ENCODE data around the gene TPSD1.

GRCh38 chr16:1261131-1261892, 5.4 kb downstream of the TPSD1 start:
- TF ChIP-seq, protein P1, sequence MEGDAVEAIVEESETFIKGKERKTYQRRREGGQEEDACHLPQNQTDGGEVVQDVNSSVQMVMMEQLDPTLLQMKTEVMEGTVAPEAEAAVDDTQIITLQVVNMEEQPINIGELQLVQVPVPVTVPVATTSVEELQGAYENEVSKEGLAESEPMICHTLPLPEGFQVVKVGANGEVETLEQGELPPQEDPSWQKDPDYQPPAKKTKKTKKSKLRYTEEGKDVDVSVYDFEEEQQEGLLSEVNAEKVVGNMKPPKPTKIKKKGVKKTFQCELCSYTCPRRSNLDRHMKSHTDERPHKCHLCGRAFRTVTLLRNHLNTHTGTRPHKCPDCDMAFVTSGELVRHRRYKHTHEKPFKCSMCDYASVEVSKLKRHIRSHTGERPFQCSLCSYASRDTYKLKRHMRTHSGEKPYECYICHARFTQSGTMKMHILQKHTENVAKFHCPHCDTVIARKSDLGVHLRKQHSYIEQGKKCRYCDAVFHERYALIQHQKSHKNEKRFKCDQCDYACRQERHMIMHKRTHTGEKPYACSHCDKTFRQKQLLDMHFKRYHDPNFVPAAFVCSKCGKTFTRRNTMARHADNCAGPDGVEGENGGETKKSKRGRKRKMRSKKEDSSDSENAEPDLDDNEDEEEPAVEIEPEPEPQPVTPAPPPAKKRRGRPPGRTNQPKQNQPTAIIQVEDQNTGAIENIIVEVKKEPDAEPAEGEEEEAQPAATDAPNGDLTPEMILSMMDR (IDR thresholded peaks at IDR 0.05; ENCODE audit: insufficient read depth, low read length): no peak
- TF ChIP-seq POLR2AphosphoS5 (IDR thresholded peaks at IDR 0.05; ENCODE audit: low read depth): no peak
- no peak for TF ChIP-seq SPI1 (IDR thresholded peaks at IDR 0.05; ENCODE audit: borderline replicate concordance, low read depth)
